HUES64 (cell line): ENCODE measurements around the gene ALPL.
A peak's percentile ranks its signal among the peaks of the same experiment; 100 is the strongest.

Source experiments
- H3K27ac ChIP-seq: 2 replicates; pipeline ENCODE4 v1.7.0; 2013; ENCODE audit warnings: low read depth, low read length, inconsistent platforms
- H3K27me3 ChIP-seq: 2 replicates; pipeline ENCODE4 v1.6.1; 2013; ENCODE audit warnings: mild to moderate bottlenecking, low read length; ENCODE audit not compliant: insufficient read depth
- H3K36me3 ChIP-seq: 2 replicates; pipeline ENCODE4 v1.6.1; 2013; ENCODE audit warnings: mild to moderate bottlenecking, low read length; ENCODE audit not compliant: insufficient read depth
- H3K4me1 ChIP-seq: 2 replicates; pipeline ENCODE4 v1.6.1; 2013; ENCODE audit warnings: mild to moderate bottlenecking, low read length, moderate library complexity; ENCODE audit not compliant: insufficient read depth
- H3K4me3 ChIP-seq: 2 replicates; pipeline ENCODE4 v1.5.1; 2013; ENCODE audit warnings: mild to moderate bottlenecking, low read length, moderate library complexity
- H3K9ac ChIP-seq: 2 replicates; pipeline ENCODE4 v1.6.1; 2013; ENCODE audit warnings: mild to moderate bottlenecking, low read depth, low read length
- H3K9me3 ChIP-seq: 2 replicates; pipeline ENCODE4 v1.6.1; 2013; ENCODE audit warnings: low read depth, low read length; ENCODE audit not compliant: insufficient read depth
- WGBS: fragments of 150-250, 120-280 bp; methylation state at CpG from one replicate; pipeline ENCODE4 v1.1.7; 2013; ENCODE audit warnings: missing lambda C conversion rate; 5-methylcytosine and 5-hydroxymethylcytosine counted together

Gene ALPL

DNA sequence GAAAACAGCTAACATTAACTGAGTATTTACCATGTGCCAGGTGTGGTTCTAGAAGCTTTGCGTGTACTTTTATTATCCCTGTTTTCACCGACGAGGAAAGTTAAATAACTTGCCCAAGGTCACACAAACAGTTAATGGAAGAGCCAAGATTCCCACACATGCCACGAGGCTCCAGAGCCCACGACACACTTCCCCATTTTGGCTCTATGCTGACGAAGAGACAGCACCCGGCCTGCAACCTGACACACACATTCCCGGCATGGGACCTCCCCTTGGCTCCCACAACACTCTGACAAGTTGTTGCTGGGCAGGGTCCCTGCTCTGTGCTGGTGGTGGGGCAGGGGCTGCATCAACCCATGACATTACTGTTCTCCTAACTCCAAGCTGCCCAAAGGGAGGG lies 107.1 kb downstream of the ALPL start:
- H3K27me3 ChIP-seq = peaks cover 24% of the 10 kb centered on the region
- peaks cover 8% of the 10 kb centered on the region for H3K4me1 ChIP-seq
- no peak overlapping the region for H3K27ac ChIP-seq
- no peaks in the 10 kb centered on the region for H3K36me3 ChIP-seq
- 82% methylated on average over 8 of the region's 8 CpGs for WGBS
- no peak overlapping the region for H3K4me3 ChIP-seq
- H3K9ac ChIP-seq = no peak overlapping the region
- H3K9me3 ChIP-seq = no peaks in the 10 kb centered on the region

DNA sequence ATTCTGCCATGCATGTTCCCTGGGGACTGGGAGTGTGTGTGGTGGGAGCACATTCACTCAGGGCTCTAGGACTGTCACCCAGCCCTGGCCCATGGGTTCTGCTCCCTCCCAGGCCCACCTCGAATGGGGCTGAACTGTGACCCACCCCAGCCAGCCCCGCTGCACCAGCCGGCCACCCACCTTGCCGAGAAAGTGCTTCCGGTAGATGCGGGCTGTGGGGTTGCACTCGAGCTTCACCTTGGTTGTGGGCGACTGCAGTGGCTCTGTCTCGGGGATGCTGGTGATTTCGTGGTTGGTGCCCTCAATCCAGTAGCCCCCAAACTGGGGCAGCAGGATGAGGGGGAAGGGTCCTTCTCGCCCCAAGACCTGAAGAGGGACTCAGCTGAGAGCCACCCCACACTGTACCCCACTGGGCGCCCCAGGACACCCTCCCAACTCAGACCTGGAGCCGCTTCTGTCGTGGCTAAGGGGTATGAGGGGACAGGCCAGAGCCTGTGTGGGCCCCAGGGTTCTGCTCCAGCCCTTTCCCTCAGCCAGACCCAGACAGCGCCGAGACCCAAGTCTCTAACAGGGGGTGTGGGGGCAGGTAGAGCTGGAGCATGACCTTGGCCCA lies 108.0 kb downstream of the ALPL start:
- H3K4me3 ChIP-seq = no peak overlapping the region
- H3K36me3 ChIP-seq = no peaks in the 10 kb centered on the region
- WGBS = 94% methylated on average over 16 of the region's 16 CpGs
- H3K9me3 ChIP-seq = no peaks in the 10 kb centered on the region
- no peak overlapping the region for H3K27ac ChIP-seq
- no peak overlapping the region for H3K9ac ChIP-seq
- peaks cover 8% of the 10 kb centered on the region for H3K4me1 ChIP-seq
- H3K27me3 ChIP-seq = peaks cover 32% of the 10 kb centered on the region

DNA sequence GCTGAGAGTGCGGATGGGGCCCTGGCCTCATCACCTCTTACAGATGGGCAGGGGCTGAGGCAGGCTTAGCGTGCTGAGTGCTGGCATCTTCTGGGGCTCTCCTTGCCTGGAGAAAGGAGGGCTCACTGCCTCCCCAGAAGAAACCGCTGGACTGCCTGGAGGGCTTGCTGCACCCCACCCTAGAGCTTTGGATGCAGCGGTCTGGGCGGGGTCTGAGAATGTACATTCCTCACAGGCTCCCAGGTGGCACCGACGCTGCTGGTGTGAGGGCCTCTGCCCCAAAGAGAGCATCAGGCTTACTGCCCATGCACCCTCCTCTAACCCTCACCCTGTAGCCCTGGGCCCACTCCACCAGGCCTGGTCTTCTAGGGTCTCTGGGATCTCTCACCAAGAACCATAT lies 108.8 kb downstream of the ALPL start:
- H3K27me3 ChIP-seq = peaks cover 33% of the 10 kb centered on the region
- 91% methylated on average over 7 of the region's 7 CpGs for WGBS

GRCh38 chr1:21618561-21619374 lies 109.5 kb downstream of the ALPL start:
- Histone ChIP-seq H3K27me3 (peaks cover 40% of the 10 kb centered on the region), H3K9me3 (no peaks in the 10 kb centered on the region), H3K4me1 (peaks cover 8% of the 10 kb centered on the region), H3K4me3 (peak overlapping the region; percentile 32), H3K36me3 (no peaks in the 10 kb centered on the region), H3K9ac (peak overlapping the region; percentile 59), H3K27ac (no peak overlapping the region)
- 17% methylated on average over 21 of the region's 22 CpGs for WGBS

More for the DNA sequence above, 108.8 kb downstream of the ALPL start:
- Histone ChIP-seq H3K9ac (no peak overlapping the region), H3K9me3 (no peaks in the 10 kb centered on the region), H3K4me3 (no peak overlapping the region), H3K4me1 (peaks cover 8% of the 10 kb centered on the region), H3K36me3 (no peaks in the 10 kb centered on the region), H3K27ac (no peak overlapping the region)

DNA sequence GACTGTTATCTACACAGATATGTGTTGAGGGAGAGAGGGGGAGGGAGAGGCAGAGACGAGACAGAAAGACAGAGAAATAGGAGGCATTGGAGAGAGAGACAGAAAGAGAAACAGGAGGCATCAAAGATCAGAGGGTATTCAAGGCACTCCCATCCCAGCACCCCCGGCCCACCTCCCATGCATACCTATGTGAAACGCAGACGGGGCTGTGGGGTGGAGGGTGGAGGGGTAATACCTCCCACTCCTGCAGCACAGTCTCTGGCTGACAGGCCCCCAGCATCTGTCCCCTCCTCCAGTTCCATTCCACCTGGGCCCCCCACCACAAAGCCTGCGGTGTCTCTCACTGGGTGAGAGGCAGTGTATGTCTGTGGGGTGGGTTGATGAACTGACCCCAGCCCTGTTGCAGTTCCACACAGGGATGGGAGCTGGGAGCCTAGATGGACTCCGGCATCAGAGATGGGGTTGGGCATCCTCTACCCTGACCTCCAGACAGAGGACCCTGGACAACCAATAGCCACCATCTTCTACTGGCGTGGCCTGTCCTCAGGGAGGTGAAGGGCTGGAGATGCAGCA lies 110.2 kb downstream of the ALPL start:
- Histone ChIP-seq H3K4me1 (peaks cover 8% of the 10 kb centered on the region), H3K9me3 (no peaks in the 10 kb centered on the region), H3K9ac (no peak overlapping the region), H3K27ac (no peak overlapping the region), H3K27me3 (peaks cover 40% of the 10 kb centered on the region), H3K4me3 (no peak overlapping the region), H3K36me3 (no peaks in the 10 kb centered on the region)
- 72% methylated on average over 4 of the region's 7 CpGs for WGBS

DNA sequence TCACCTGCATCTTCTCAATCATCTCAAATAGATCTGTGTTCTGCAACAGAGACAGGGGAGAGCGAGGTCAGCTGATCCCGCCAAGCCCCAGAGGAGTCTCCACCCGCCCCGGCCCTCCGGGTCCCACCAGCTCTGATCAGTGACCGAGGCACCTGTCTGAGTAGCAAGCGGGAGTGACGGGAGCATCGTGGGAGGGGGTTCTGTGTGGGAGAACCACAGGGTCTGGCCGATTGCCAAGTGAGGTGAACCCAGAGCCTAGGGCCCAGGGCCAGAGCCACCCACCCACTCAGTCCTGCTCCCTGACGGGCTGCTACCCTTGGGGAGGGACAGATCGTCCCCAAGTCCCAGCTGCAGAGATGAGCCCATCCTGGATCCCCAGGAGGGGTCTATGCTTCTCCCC lies 110.8 kb downstream of the ALPL start:
- Histone ChIP-seq H3K27me3 (peaks cover 40% of the 10 kb centered on the region), H3K36me3 (no peaks in the 10 kb centered on the region), H3K4me1 (peaks cover 8% of the 10 kb centered on the region), H3K9me3 (no peaks in the 10 kb centered on the region), H3K27ac (no peak overlapping the region), H3K4me3 (no peak overlapping the region), H3K9ac (no peak overlapping the region)
- WGBS = 88% methylated on average over 12 of the region's 12 CpGs

DNA sequence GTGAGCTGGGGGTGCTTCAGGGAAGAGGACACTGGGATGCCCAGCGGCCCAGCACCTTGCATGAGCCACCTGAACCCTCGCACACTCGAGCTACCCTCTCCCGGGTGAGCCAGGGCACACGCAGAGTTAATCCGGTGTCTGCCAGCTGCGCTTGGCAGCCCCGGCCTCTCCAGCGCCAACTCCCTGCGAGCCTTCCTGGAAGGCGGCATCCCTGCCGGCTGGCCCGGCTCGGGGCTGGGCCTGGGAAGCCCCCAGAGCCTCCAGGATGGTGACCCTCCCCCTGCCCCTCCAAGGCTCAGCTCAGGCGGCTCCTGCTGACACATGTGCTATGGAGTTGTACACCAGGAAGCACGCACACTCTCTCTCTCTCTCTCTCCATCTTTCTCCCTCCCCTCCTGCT lies 111.3 kb downstream of the ALPL start:
- H3K27me3 ChIP-seq = peaks cover 40% of the 10 kb centered on the region
- no peak overlapping the region for H3K9ac ChIP-seq
- H3K27ac ChIP-seq = no peak overlapping the region
- H3K36me3 ChIP-seq = no peaks in the 10 kb centered on the region
- peaks cover 8% of the 10 kb centered on the region for H3K4me1 ChIP-seq
- H3K9me3 ChIP-seq = no peaks in the 10 kb centered on the region
- 75% methylated on average over 16 of the region's 16 CpGs for WGBS
- no peak overlapping the region for H3K4me3 ChIP-seq

DNA sequence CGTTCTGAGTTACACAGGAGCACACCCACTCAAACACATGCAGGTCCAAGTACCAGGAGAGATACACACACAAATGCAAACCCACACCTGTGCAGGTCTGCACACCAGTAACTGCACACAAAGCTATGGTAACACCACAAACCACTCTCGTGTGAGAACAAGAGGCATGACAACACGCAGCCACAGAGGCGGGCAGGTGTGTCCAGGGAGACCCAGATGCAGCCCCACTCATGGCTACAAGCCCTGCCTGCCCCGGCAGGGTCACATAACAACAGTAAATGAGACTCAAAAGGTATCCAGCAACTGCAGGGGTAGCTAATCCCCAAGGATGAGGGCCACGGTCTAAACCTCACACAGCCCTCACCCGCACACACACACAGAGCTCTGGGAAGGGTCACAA lies 111.8 kb downstream of the ALPL start:
- H3K9ac ChIP-seq = no peak overlapping the region
- no peak overlapping the region for H3K27ac ChIP-seq
- H3K4me3 ChIP-seq = no peak overlapping the region
- peaks cover 8% of the 10 kb centered on the region for H3K4me1 ChIP-seq
- peaks cover 40% of the 10 kb centered on the region for H3K27me3 ChIP-seq
- 82% methylated on average over 7 of the region's 7 CpGs for WGBS
- H3K9me3 ChIP-seq = no peaks in the 10 kb centered on the region
- H3K36me3 ChIP-seq = no peaks in the 10 kb centered on the region

GRCh38 chr1:21621761-21622436 lies 112.7 kb downstream of the ALPL start:
- Histone ChIP-seq H3K27me3 (peaks cover 40% of the 10 kb centered on the region), H3K9me3 (no peaks in the 10 kb centered on the region), H3K4me1 (peaks cover 8% of the 10 kb centered on the region), H3K4me3 (peak overlapping the region; percentile 49), H3K9ac (no peak overlapping the region), H3K27ac (no peak overlapping the region), H3K36me3 (no peaks in the 10 kb centered on the region)
- WGBS = 22% methylated on average over 39 of the region's 39 CpGs

DNA sequence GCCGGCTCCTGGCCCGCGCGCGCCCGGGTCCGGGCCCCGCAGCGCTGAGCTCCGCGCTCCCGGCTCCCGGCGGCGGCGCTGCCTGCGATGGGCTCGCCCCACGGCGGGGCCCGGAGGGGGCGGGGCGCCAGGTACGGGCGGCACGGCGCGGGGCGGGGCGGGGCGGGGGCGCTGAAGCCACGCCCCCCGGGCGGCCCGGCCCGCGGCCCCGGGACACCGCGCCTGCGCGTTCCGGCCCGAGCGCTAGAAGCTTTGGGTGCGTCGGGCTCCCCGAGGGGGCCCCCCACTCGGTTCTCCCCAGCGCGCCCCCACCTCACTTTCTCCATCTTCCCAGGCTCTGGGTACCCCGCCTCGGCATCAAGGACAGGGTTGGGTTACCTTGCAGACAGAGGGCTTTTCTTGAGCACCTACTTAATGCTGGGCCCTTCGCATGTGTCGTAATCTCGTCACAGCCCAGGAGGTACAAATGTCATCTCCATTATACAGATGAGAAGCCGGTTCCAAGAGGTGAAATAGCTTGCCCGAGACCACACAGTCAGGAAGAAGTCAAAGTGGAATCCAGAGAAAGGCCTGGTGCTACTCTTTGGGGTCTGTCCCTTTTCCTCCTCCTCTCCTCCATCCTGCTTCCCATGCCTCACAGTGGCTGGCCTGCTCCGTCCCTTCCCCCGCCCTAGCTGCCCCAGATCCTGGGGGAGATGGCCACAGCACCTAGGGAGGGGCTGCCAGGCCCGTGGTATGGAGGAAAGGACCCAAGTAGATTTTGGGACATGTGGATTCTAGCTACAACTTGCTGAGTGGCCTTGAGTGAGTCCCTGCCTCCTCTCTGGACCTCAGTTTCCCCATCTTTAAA lies 113.5 kb downstream of the ALPL start:
- Histone ChIP-seq H3K4me3 (peak overlapping the region; percentile 54), H3K27me3 (peaks cover 40% of the 10 kb centered on the region), H3K27ac (no peak overlapping the region), H3K9me3 (no peaks in the 10 kb centered on the region), H3K36me3 (no peaks in the 10 kb centered on the region), H3K4me1 (peaks cover 8% of the 10 kb centered on the region), H3K9ac (no peak overlapping the region)
- 7% methylated on average over 62 of the region's 62 CpGs for WGBS
